Measurements from ENCODE around the gene HSPA9. TPM values are rescaled to one million over a fixed set of nuclear protein-coding genes. Genes with fewer than 3 reads are reported as not detected.
A peak's percentile ranks its signal among the peaks of the same experiment; 100 is the strongest.

Gene HSPA9
- total and polyA plus RNA-seq, 8 donors: 33.9 to 177 (median 82.7) TPM

GRCh38 chr5:138506370-138507306 lies 68.6 kb downstream of the HSPA9 start:
- Histone ChIP-seq H3K9me3 (no peaks in the 10 kb centered on the region), H3K27me3 (no peaks in the 10 kb centered on the region), H3K4me1 (peaks cover 0 to 6% (median 0%) of the 10 kb centered on the region in 3 donors), H3K36me3 (peaks cover 0 to 29% (median 0%) of the 10 kb centered on the region in 3 donors), H3K4me3 (no peak overlapping the region), H3K27ac (no peak overlapping the region)
- DNase-seq (no peak), ATAC-seq (no peak), FAIRE-seq (no peak)
- no peak for TF ChIP-seq CTCF (IDR thresholded peaks at IDR 0.05)
- 79 to 81% methylated on average over 10 of the region's 10 CpGs for whole genome bisulfite sequencing, 2 donors
- intact Hi-C loops (cut with DNase I): loop anchor here in 1 of 3 donors (10.0 kb wide), 1 partner anchor 52 kb away; no protein-coding TSS in a partner anchor

- no peaks in the 10 kb centered on the region for H3K27me3 ChIP-seq
- peaks cover 0 to 21% (median 0%) of the 10 kb centered on the region in 3 donors for H3K36me3 ChIP-seq
- H3K4me3 ChIP-seq: no peak overlapping the region
- ATAC-seq: peak; percentile 44 to 75 (median 60)
- 14 to 20% methylated on average over 4 of the region's 4 CpGs for WGBS, 2 donors
- H3K4me1 ChIP-seq: peaks cover 0 to 6% (median 0%) of the 10 kb centered on the region in 3 donors
- intact Hi-C loops (cut with DNase I): loop anchor here (5.0 to 10.0 kb wide), 3 partner anchors 50 to 57 kb away; no protein-coding TSS in a partner anchor
- TF ChIP-seq CTCF (IDR thresholded peaks at IDR 0.05): no peak
- no peaks in the 10 kb centered on the region for H3K9me3 ChIP-seq
- DNase-seq: peak in 4 of 6 donors; percentile 44 to 67 (median 52)
- no peak overlapping the region for H3K27ac ChIP-seq
- FAIRE-seq: no peak
Observed at GRCh38 chr5:138504799-138505198, 70.4 kb downstream of the HSPA9 start.

Other genes with a start within 250 kb of the HSPA9 start
- under 1 TPM in 3 of 6 donors, not detected in 3; 0.09 to 0.19 (median 0.17) TPM for gene CDC25C, start 243.6 kb downstream of the HSPA9 start, total RNA-seq
- under 1 TPM in 1 of 2 donors, not detected in 1; 0.09 TPM for gene CDC25C, start 243.6 kb downstream of the HSPA9 start, polyA plus RNA-seq
- 10 to 100 TPM; 14.7 to 18.9 (median 16.9) TPM for gene FAM53C, start 237.1 kb downstream of the HSPA9 start, total RNA-seq
- 10 to 100 TPM; 13.0 to 13.5 TPM for gene FAM53C, start 237.1 kb downstream of the HSPA9 start, polyA plus RNA-seq
- gene KDM3B, start 222.7 kb downstream of the HSPA9 start, total RNA-seq: 10 to 100 TPM; 17.9 to 38.3 (median 25.3) TPM
- 10 to 100 TPM; 14.3 to 24.8 TPM for gene KDM3B, start 222.7 kb downstream of the HSPA9 start, polyA plus RNA-seq
- 1 to 10 TPM in 3 of 6 donors, under 1 TPM in 3; 0.41 to 3.3 (median 1.3) TPM for gene REEP2, start 136.3 kb downstream of the HSPA9 start, total RNA-seq
- 10 to 100 TPM; 12.4 to 22.6 TPM for gene REEP2, start 136.3 kb downstream of the HSPA9 start, polyA plus RNA-seq
- 10 to 100 TPM; 16.4 to 33.0 (median 26.9) TPM for gene EGR1, start 109.9 kb downstream of the HSPA9 start, total RNA-seq
- 100 to 1,000 TPM in 1 of 2 donors, 10 to 100 TPM in 1; 41.0 to 120 TPM for gene EGR1, start 109.9 kb downstream of the HSPA9 start, polyA plus RNA-seq
- 10 to 100 TPM; 29.9 to 54.0 (median 36.4) TPM for gene ETF1, start 32.2 kb downstream of the HSPA9 start, total RNA-seq
- 10 to 100 TPM; 14.7 to 30.5 TPM for gene ETF1, start 32.2 kb downstream of the HSPA9 start, polyA plus RNA-seq
- 100 to 1,000 TPM; 105 to 193 (median 115) TPM for gene CTNNA1, start 178.0 kb upstream of the HSPA9 start, total RNA-seq
- 10 to 100 TPM; 53.9 to 65.0 TPM for gene CTNNA1, start 178.0 kb upstream of the HSPA9 start, polyA plus RNA-seq

Data from pancreas (tissue), 10 donors.